Vagina (tissue), 2 donors: ENCODE results near the gene CEACAM6. TPM values are rescaled to one million over a fixed set of nuclear protein-coding genes. Genes with fewer than 3 reads are reported as not detected.

Source experiments
- DNase-seq, 2 donors: peaks; one replicate each; pipeline ENCODE4 v3.0.0-alpha.2; 2017; ENCODE audit errors: extremely low spot score in 2 of 2
- H3K27ac ChIP-seq: fragments of 200-600 bp; sonication (generic); one replicate; pipeline ENCODE4 v1.5.1; 2019
- H3K27me3 ChIP-seq: fragments of 200-600 bp; sonication (generic); one replicate; pipeline ENCODE4 v1.5.1; 2019
- H3K36me3 ChIP-seq, 2 donors: fragments of 200-600 bp; sonication (generic); one replicate each; pipeline ENCODE4 v1.5.1; 2017 to 2019
- H3K4me1 ChIP-seq: fragments of 200-600 bp; sonication (generic); one replicate; pipeline ENCODE4 v1.5.1; 2019
- H3K4me3 ChIP-seq, 2 donors: fragments of 200-600 bp; sonication (generic); 1 replicate in 1 of 2; 2 replicates in 1 of 2; pipeline ENCODE4 v1.5.1; 2016 to 2019
- H3K9me3 ChIP-seq: fragments of 200-600 bp; sonication (generic); one replicate; pipeline ENCODE4 v1.5.1; 2019
- CTCF ChIP-seq, 3 experiments: fragments of 450-650 bp in 2 of 3; fragments of 200-600 bp in 1 of 3; sonication (generic) in 1 of 3; IDR thresholded peaks; one replicate each; pipeline ENCODE4 v1.5.1; 2017 to 2019; ENCODE audit warnings: antibody characterized with exemption in 3 of 3, mild to moderate bottlenecking in 2 of 3, moderate library complexity in 2 of 3
- POLR2A ChIP-seq, 2 donors: fragments of 450-650 bp; IDR thresholded peaks; one replicate each; pipeline ENCODE4 v1.6.1; 2017; ENCODE audit warnings: antibody characterized with exemption in 2 of 2, mild to moderate bottlenecking in 2 of 2, moderate library complexity in 2 of 2
- POLR2AphosphoS5 ChIP-seq, 2 donors: sonication (generic); formaldehyde crosslinking; IDR thresholded peaks; one replicate each; pipeline ENCODE4 v1.9.0; 2017; ENCODE audit warnings: antibody characterized with exemption in 2 of 2, mild to moderate bottlenecking in 2 of 2, low read depth in 1 of 2; ENCODE audit not compliant: insufficient read depth in 1 of 2
- intact Hi-C: fragments of 100-400 bp; cut with DNase I; formaldehyde crosslinking; loops from one replicate; pipeline ENCODE4 v1.15.1; 2023
- total RNA-seq: library from RNA; depleted of rRNA; stranded (reverse); fragments of >200 nt; gene quantifications from one replicate; pipeline ENCODE4 v1.2.3, GENCODE V29; 2016

The CEACAM6 gene
- total RNA-seq, 1 donor from 2014 or later: 6.9 TPM

- Histone ChIP-seq H3K9me3 (no peaks in the 10 kb centered on the region), H3K4me1 (no peaks in the 10 kb centered on the region), H3K27me3 (no peaks in the 10 kb centered on the region), H3K27ac (no peak overlapping the region), H3K36me3 (no peaks in the 10 kb centered on the region), H3K4me3 (no peak overlapping the region)
- DNase-seq: no peak
- TF ChIP-seq CTCF (IDR thresholded peaks at IDR 0.05): no peak
- TF ChIP-seq POLR2A (IDR thresholded peaks at IDR 0.05): no peak
- no peak for TF ChIP-seq POLR2AphosphoS5 (IDR thresholded peaks at IDR 0.05; ENCODE audit: insufficient read depth in 1 of 2, low read depth in 1 of 2)
- intact Hi-C loops: no loop called here
Measured at GRCh38 chr19:41776700-41777099, 21.4 kb downstream of the CEACAM6 start.

- no peaks in the 10 kb centered on the region for H3K36me3 ChIP-seq
- DNase-seq: no peak
- no peak for TF ChIP-seq CTCF (IDR thresholded peaks at IDR 0.05)
- H3K27ac ChIP-seq: no peak overlapping the region
- intact Hi-C loops: no loop called here
- H3K9me3 ChIP-seq: no peaks in the 10 kb centered on the region
- no peak overlapping the region for H3K4me3 ChIP-seq
- H3K27me3 ChIP-seq: no peaks in the 10 kb centered on the region
- no peaks in the 10 kb centered on the region for H3K4me1 ChIP-seq
Measured at GRCh38 chr19:41783612-41784011, 28.3 kb downstream of the CEACAM6 start.

GRCh38 chr19:41784312-41784711 lies 29.0 kb downstream of the CEACAM6 start:
- Histone ChIP-seq H3K27ac (no peak overlapping the region), H3K36me3 (no peaks in the 10 kb centered on the region), H3K4me1 (no peaks in the 10 kb centered on the region), H3K9me3 (no peaks in the 10 kb centered on the region), H3K27me3 (no peaks in the 10 kb centered on the region), H3K4me3 (no peak overlapping the region)
- intact Hi-C loops: no loop called here
- TF ChIP-seq CTCF (IDR thresholded peaks at IDR 0.05) (no peak), POLR2A (IDR thresholded peaks at IDR 0.05) (no peak)
- DNase-seq: no peak

GRCh38 chr19:41784743-41785142 lies 29.4 kb downstream of the CEACAM6 start:
- intact Hi-C loops: no loop called here
- H3K4me3 ChIP-seq: no peak overlapping the region
- no peaks in the 10 kb centered on the region for H3K36me3 ChIP-seq
- H3K9me3 ChIP-seq: no peaks in the 10 kb centered on the region
- H3K27ac ChIP-seq: no peak overlapping the region
- no peaks in the 10 kb centered on the region for H3K27me3 ChIP-seq
- TF ChIP-seq POLR2AphosphoS5 (IDR thresholded peaks at IDR 0.05; ENCODE audit: insufficient read depth in 1 of 2, low read depth in 1 of 2) (no peak), POLR2A (IDR thresholded peaks at IDR 0.05) (no peak), CTCF (IDR thresholded peaks at IDR 0.05) (no peak)
- no peaks in the 10 kb centered on the region for H3K4me1 ChIP-seq
- DNase-seq: no peak

- Histone ChIP-seq H3K27ac (no peak overlapping the region), H3K4me1 (no peaks in the 10 kb centered on the region), H3K9me3 (no peaks in the 10 kb centered on the region), H3K27me3 (no peaks in the 10 kb centered on the region), H3K4me3 (no peak overlapping the region), H3K36me3 (no peaks in the 10 kb centered on the region)
- TF ChIP-seq POLR2AphosphoS5 (IDR thresholded peaks at IDR 0.05; ENCODE audit: insufficient read depth in 1 of 2, low read depth in 1 of 2): no peak
- TF ChIP-seq CTCF (IDR thresholded peaks at IDR 0.05): peak; percentile 34 to 61 (median 47)
- TF ChIP-seq POLR2A (IDR thresholded peaks at IDR 0.05): no peak
- DNase-seq: no peak
- intact Hi-C loops: no loop called here
Measured at GRCh38 chr19:41785653-41786052, 30.3 kb downstream of the CEACAM6 start.
